ENCODE results near the gene PAFAH1B2. TPM values are rescaled to one million over a fixed set of nuclear protein-coding genes. Genes with fewer than 3 reads are reported as not detected.

PAFAH1B2 gene
- total RNA-seq, 1 experiment from 2014 or later = 153 TPM

GRCh38 chr11:117191680-117192400 is 47.8 kb downstream of the PAFAH1B2 start:
- Histone ChIP-seq H3K27me3 (replicated peaks; ENCODE audit: insufficient read depth, low read depth, low read length, poor library complexity) (no peaks in the 10 kb centered on the region), H3K4me3 (ENCODE audit: low read depth, low read length, poor library complexity, severe bottlenecking) (no peak overlapping the region), H3K27ac (ENCODE audit: low read depth, low read length, poor library complexity, severe bottlenecking) (no peak overlapping the region), H3K4me1 (ENCODE audit: insufficient read depth, low read length, poor library complexity, severe bottlenecking) (no peaks in the 10 kb centered on the region), H3K36me3 (ENCODE audit: insufficient read depth, low read length, poor library complexity, severe bottlenecking) (peaks cover 13% of the 10 kb centered on the region), H3K9me3 (ENCODE audit: low read depth, low read length, poor library complexity, severe bottlenecking) (no peaks in the 10 kb centered on the region)
- TF ChIP-seq CTCF (conservative IDR thresholded peaks at IDR 0.05; ENCODE audit: low read depth, low read length) = no peak
- no peak for TF ChIP-seq EZH2 (IDR thresholded peaks at IDR 0.05; ENCODE audit: borderline replicate concordance, low read depth, low read length, poor library complexity, severe bottlenecking)
- intact Hi-C loops (cut with micrococcal nuclease; ENCODE audit: unreplicated experiment) = no loop called here
- no TSS peak for BruUV-seq (replicated peaks)
- CTCF ChIA-PET = interaction anchor here (0.6 kb wide), 1 partner anchor 104 kb away, joined by 10 read pairs; no protein-coding TSS in a partner anchor
- DNase-seq (ENCODE audit: low spot score) = no peak
- POLR2A ChIA-PET (ENCODE audit: low non-redundant PET) = no interaction called here

GRCh38 chr11:117192401-117192875 is 48.4 kb downstream of the PAFAH1B2 start:
- Histone ChIP-seq H3K36me3 (ENCODE audit: insufficient read depth, low read length, poor library complexity, severe bottlenecking) (peaks cover 13% of the 10 kb centered on the region), H3K27ac (ENCODE audit: low read depth, low read length, poor library complexity, severe bottlenecking) (no peak overlapping the region), H3K9me3 (ENCODE audit: low read depth, low read length, poor library complexity, severe bottlenecking) (no peaks in the 10 kb centered on the region), H3K4me1 (ENCODE audit: insufficient read depth, low read length, poor library complexity, severe bottlenecking) (no peaks in the 10 kb centered on the region), H3K27me3 (replicated peaks; ENCODE audit: insufficient read depth, low read depth, low read length, poor library complexity) (no peaks in the 10 kb centered on the region), H3K4me3 (ENCODE audit: low read depth, low read length, poor library complexity, severe bottlenecking) (no peak overlapping the region)
- ChIA-PET CTCF (no interaction called here), POLR2A (ENCODE audit: low non-redundant PET) (no interaction called here)
- intact Hi-C loops (cut with micrococcal nuclease; ENCODE audit: unreplicated experiment) = no loop called here
- no TSS peak for BruUV-seq (replicated peaks)
- TF ChIP-seq CTCF (conservative IDR thresholded peaks at IDR 0.05; ENCODE audit: low read depth, low read length) (no peak), EZH2 (IDR thresholded peaks at IDR 0.05; ENCODE audit: borderline replicate concordance, low read depth, low read length, poor library complexity, severe bottlenecking) (no peak)
- DNase-seq (ENCODE audit: low spot score) = no peak

GRCh38 chr11:117193130-117194020 is 49.3 kb downstream of the PAFAH1B2 start:
- no peaks in the 10 kb centered on the region for H3K27me3 ChIP-seq (replicated peaks; ENCODE audit: insufficient read depth, low read depth, low read length, poor library complexity)
- peaks cover 13% of the 10 kb centered on the region for H3K36me3 ChIP-seq (ENCODE audit: insufficient read depth, low read length, poor library complexity, severe bottlenecking)
- no TSS peak for BruUV-seq (replicated peaks)
- TF ChIP-seq CTCF (conservative IDR thresholded peaks at IDR 0.05; ENCODE audit: low read depth, low read length) = no peak
- TF ChIP-seq EZH2 (IDR thresholded peaks at IDR 0.05; ENCODE audit: borderline replicate concordance, low read depth, low read length, poor library complexity, severe bottlenecking) = no peak
- H3K4me3 ChIP-seq (ENCODE audit: low read depth, low read length, poor library complexity, severe bottlenecking) = no peak overlapping the region
- no peaks in the 10 kb centered on the region for H3K4me1 ChIP-seq (ENCODE audit: insufficient read depth, low read length, poor library complexity, severe bottlenecking)
- H3K9me3 ChIP-seq (ENCODE audit: low read depth, low read length, poor library complexity, severe bottlenecking) = no peaks in the 10 kb centered on the region
- CTCF ChIA-PET = no interaction called here
- intact Hi-C loops (cut with micrococcal nuclease; ENCODE audit: unreplicated experiment) = no loop called here
- no peak for DNase-seq (ENCODE audit: low spot score)
- POLR2A ChIA-PET (ENCODE audit: low non-redundant PET) = no interaction called here
- no peak overlapping the region for H3K27ac ChIP-seq (ENCODE audit: low read depth, low read length, poor library complexity, severe bottlenecking)
